ENCODE measurements around the gene PLD4.

GRCh38 chr14:104950021-104950420, 25.3 kb downstream of the PLD4 start:
- TF ChIP-seq, protein P1, sequence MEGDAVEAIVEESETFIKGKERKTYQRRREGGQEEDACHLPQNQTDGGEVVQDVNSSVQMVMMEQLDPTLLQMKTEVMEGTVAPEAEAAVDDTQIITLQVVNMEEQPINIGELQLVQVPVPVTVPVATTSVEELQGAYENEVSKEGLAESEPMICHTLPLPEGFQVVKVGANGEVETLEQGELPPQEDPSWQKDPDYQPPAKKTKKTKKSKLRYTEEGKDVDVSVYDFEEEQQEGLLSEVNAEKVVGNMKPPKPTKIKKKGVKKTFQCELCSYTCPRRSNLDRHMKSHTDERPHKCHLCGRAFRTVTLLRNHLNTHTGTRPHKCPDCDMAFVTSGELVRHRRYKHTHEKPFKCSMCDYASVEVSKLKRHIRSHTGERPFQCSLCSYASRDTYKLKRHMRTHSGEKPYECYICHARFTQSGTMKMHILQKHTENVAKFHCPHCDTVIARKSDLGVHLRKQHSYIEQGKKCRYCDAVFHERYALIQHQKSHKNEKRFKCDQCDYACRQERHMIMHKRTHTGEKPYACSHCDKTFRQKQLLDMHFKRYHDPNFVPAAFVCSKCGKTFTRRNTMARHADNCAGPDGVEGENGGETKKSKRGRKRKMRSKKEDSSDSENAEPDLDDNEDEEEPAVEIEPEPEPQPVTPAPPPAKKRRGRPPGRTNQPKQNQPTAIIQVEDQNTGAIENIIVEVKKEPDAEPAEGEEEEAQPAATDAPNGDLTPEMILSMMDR (IDR thresholded peaks at IDR 0.05 in 2 of 3, conservative IDR thresholded peaks at IDR 0.05 in 1 of 3; ENCODE audit: insufficient read depth in 2 of 3, low read depth in 1 of 3, low read length in 3 of 3), result no peak
- no peak for TF ChIP-seq CTBP1 (IDR thresholded peaks at IDR 0.05; ENCODE audit: borderline replicate concordance)
